Body of pancreas (tissue), 4 donors: Measurements from ENCODE around the gene ESRRG. TPM values are rescaled to one million over a fixed set of nuclear protein-coding genes. Genes with fewer than 3 reads are reported as not detected.

Experiments used
- ATAC-seq: fragments of 150-250 bp; one replicate; pipeline ENCODE4 v1.9.1; 2016
- DNase-seq, 4 donors: peaks; one replicate each; pipeline ENCODE4 v3.0.0-alpha.2; 2019
- H3K27ac ChIP-seq, 4 donors: fragments of 200-600 bp; sonication (generic); 1 replicate in 3 of 4; 2 replicates in 1 of 4; pipeline versions ENCODE4 v1.5.1 to v1.6.1; 2016 to 2019; ENCODE audit warnings: mild to moderate bottlenecking in 1 of 4, mixed read lengths in 1 of 4, moderate library complexity in 1 of 4
- H3K27me3 ChIP-seq, 2 donors: fragments of 200-600 bp; sonication (generic); one replicate each; pipeline ENCODE4 v1.6.0; 2016; ENCODE audit warnings: mild to moderate bottlenecking in 1 of 2
- H3K36me3 ChIP-seq, 2 donors: fragments of 200-600 bp; sonication (generic); replicated peaks in 1 of 2; 2 replicates each; pipeline ENCODE4 v1.5.1; 2016; ENCODE audit warnings: low read depth in 2 of 2; ENCODE audit not compliant: insufficient read depth in 1 of 2
- H3K4me1 ChIP-seq: fragments of 200-600 bp; sonication (generic); one replicate; pipeline ENCODE4 v1.6.0; 2016
- H3K4me3 ChIP-seq, 2 donors: fragments of 200-600 bp; sonication (generic); 1 replicate in 1 of 2; 2 replicates in 1 of 2; pipeline ENCODE4 v1.5.1; 2016 to 2019
- H3K9me3 ChIP-seq, 3 donors: fragments of 200-600 bp; sonication (generic); 1 replicate in 2 of 3; 2 replicates in 1 of 3; pipeline ENCODE4 v1.5.1; 2016
- POLR2A ChIP-seq, 3 donors: fragments of 450-650 bp; IDR thresholded peaks; one replicate each; pipeline ENCODE4 v1.6.1; 2016; ENCODE audit warnings: antibody characterized with exemption in 3 of 3, mild to moderate bottlenecking in 2 of 3
- WGBS, 2 donors: methylation state at CpG; one replicate each; pipeline ENCODE4 v1.1.5; 2017; 5-methylcytosine and 5-hydroxymethylcytosine counted together
- intact Hi-C: fragments of 100-400 bp; cut with DNase I; formaldehyde crosslinking; loops from one replicate; pipeline ENCODE4 v1.15.1; 2023
- total RNA-seq, 2 donors: library from RNA; depleted of rRNA; stranded (reverse); fragments of >200 nt; gene quantifications; one replicate each; pipeline ENCODE4 v1.1.0, GENCODE V29; 2016
- TF ChIP-seq, protein P1 (sequence below), 7 experiments: fragments of 450-650 bp in 4 of 7; fragments of 200-600 bp in 3 of 7; sonication (generic) in 3 of 7; IDR thresholded peaks; one replicate each; pipeline ENCODE4 v1.5.1; 2016 to 2019; ENCODE audit warnings: antibody characterized with exemption in 7 of 7

ESRRG gene
- total RNA-seq, 2 donors from 2014 or later: 13.5 to 18.7 TPM

DNA sequence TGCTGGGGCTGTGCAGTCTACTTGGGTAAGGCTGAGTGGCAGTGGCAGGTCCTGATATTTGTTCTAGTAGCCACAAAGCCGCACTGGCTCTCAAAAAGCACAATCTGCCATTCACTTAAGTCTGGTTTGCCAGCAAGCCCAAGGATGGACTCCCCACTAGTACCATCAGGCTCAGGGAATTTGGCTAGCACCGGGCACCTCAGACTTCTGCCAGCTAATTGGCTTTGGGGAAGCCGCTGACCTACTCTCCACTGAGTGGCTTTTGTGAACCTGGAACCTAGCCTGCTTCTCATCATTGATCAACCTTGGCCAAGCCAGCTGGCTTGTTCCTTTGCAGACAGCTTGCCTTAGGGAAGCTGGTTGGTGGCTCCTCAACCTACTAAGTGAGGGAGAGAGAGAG lies 83.1 kb downstream of the ESRRG start:
- WGBS, 2 donors: 78 to 88% methylated on average over 3 of the region's 3 CpGs
- no peaks in the 10 kb centered on the region for H3K9me3 ChIP-seq
- no peak overlapping the region for H3K4me3 ChIP-seq
- no peaks in the 10 kb centered on the region for H3K4me1 ChIP-seq
- ATAC-seq (no peak), DNase-seq (no peak)
- no peak overlapping the region for H3K27ac ChIP-seq
- H3K27me3 ChIP-seq: no peaks in the 10 kb centered on the region
- intact Hi-C loops: no loop called here
- TF ChIP-seq, protein P1, sequence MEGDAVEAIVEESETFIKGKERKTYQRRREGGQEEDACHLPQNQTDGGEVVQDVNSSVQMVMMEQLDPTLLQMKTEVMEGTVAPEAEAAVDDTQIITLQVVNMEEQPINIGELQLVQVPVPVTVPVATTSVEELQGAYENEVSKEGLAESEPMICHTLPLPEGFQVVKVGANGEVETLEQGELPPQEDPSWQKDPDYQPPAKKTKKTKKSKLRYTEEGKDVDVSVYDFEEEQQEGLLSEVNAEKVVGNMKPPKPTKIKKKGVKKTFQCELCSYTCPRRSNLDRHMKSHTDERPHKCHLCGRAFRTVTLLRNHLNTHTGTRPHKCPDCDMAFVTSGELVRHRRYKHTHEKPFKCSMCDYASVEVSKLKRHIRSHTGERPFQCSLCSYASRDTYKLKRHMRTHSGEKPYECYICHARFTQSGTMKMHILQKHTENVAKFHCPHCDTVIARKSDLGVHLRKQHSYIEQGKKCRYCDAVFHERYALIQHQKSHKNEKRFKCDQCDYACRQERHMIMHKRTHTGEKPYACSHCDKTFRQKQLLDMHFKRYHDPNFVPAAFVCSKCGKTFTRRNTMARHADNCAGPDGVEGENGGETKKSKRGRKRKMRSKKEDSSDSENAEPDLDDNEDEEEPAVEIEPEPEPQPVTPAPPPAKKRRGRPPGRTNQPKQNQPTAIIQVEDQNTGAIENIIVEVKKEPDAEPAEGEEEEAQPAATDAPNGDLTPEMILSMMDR (IDR thresholded peaks at IDR 0.05): no peak
- H3K36me3 ChIP-seq: no peaks in the 10 kb centered on the region

DNA sequence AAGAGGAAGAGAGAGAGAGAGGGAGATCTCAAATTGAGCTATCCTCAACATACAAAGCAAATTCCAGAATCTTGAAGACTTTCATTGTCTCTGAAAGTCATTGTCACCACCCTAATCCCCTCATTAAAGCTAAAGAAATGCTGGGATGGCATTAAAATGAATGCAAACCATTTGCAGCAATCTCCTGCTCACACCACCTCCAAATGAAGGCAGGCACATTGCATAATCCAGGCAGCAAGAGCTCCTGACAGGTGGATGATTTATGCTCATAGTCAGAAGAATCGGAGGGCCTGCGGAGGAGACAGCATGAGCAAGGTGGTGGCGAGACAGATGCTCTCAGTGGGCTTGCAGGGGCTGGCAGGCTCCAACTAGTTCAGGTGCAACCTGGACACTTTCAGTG lies 90.2 kb downstream of the ESRRG start:
- no peak for TF ChIP-seq POLR2A (IDR thresholded peaks at IDR 0.05)
- TF ChIP-seq, protein P1 (IDR thresholded peaks at IDR 0.05): no peak
- no peaks in the 10 kb centered on the region for H3K9me3 ChIP-seq
- WGBS, 2 donors: 18 to 33% methylated on average over 3 of the region's 3 CpGs
- H3K4me1 ChIP-seq: no peaks in the 10 kb centered on the region
- no peaks in the 10 kb centered on the region for H3K36me3 ChIP-seq
- DNase-seq (no peak), ATAC-seq (no peak)
- H3K27ac ChIP-seq: no peak overlapping the region
- no peaks in the 10 kb centered on the region for H3K27me3 ChIP-seq
- intact Hi-C loops: no loop called here
- no peak overlapping the region for H3K4me3 ChIP-seq

- ATAC-seq (no peak), DNase-seq (no peak)
- Histone ChIP-seq H3K36me3 (no peaks in the 10 kb centered on the region), H3K27ac (no peak overlapping the region), H3K27me3 (no peaks in the 10 kb centered on the region), H3K4me1 (no peaks in the 10 kb centered on the region), H3K9me3 (no peaks in the 10 kb centered on the region), H3K4me3 (no peak overlapping the region)
- intact Hi-C loops: no loop called here
- TF ChIP-seq, protein P1 (IDR thresholded peaks at IDR 0.05): no peak
- TF ChIP-seq POLR2A (IDR thresholded peaks at IDR 0.05): no peak
- WGBS, 2 donors: 71 to 81% methylated on average over 2 of the region's 2 CpGs
Measured at GRCh38 chr1:216630532-216630931, 92.7 kb downstream of the ESRRG start.

DNA sequence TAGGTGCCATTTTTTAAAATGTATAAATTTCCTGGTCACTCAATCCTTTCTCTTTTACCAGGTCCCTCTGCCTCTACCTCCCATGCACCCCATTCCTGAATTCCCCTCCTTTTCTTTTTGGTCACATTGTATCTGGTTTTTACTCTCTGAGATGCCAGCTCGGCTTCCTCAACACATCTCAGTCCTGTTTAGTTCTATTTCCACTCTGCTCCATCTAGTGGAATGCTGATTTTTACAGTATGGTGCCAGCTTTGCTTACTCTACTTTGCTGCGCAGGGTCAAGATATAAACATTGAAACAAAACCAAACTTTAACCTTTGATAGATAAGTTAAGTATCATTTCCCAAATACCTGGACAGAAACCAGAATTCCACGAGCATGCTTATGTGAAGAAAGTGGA lies 96.0 kb downstream of the ESRRG start:
- Histone ChIP-seq H3K4me1 (no peaks in the 10 kb centered on the region), H3K9me3 (no peaks in the 10 kb centered on the region), H3K4me3 (no peak overlapping the region), H3K27me3 (no peaks in the 10 kb centered on the region), H3K27ac (no peak overlapping the region), H3K36me3 (no peaks in the 10 kb centered on the region)
- 54% methylated on average over 3 of the region's 3 CpGs for WGBS, 2 donors
- intact Hi-C loops: no loop called here
- DNase-seq: no peak
- no peak for ATAC-seq
- no peak for TF ChIP-seq POLR2A (IDR thresholded peaks at IDR 0.05)
- TF ChIP-seq, protein P1 (IDR thresholded peaks at IDR 0.05): no peak

DNA sequence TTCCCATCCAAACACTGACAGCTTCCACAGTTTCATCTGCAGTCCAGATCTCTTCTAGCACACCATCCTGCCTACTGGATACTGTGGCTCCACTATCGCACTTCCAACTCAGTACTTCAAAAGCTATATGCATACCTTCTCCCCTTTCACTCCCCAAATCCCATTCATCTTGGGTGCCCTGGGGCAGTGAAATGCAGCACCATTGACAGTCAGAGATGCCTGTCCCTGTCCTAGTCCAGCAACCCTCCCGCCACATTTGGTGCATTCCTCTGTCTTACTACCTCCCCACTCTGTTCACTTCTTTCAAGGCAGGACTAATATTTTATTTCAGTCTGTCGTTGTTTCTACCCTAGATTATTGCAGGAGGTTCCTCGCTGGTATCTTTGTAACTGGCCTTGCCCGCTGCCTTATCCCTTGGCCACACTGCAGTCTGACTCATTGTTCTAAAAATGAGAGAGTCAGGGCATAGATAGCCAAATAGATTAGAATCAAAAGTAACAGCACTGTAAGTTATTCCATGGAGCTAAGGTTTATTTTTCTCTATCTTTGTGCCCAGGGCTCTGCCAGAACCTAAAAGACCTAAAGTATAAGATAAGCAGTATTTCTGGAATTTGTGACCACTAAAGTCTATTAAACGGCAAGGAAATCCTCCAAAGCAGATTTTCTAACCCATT lies 96.7 kb downstream of the ESRRG start:
- DNase-seq (no peak), ATAC-seq (no peak)
- intact Hi-C loops: no loop called here
- H3K27ac ChIP-seq: no peak overlapping the region
- 77 to 79% methylated on average over 6 of the region's 6 CpGs for WGBS, 2 donors
- H3K9me3 ChIP-seq: no peaks in the 10 kb centered on the region
- TF ChIP-seq POLR2A (IDR thresholded peaks at IDR 0.05): no peak
- TF ChIP-seq, protein P1 (IDR thresholded peaks at IDR 0.05): no peak
- H3K4me3 ChIP-seq: no peak overlapping the region
- H3K4me1 ChIP-seq: no peaks in the 10 kb centered on the region
- H3K36me3 ChIP-seq: no peaks in the 10 kb centered on the region
- no peaks in the 10 kb centered on the region for H3K27me3 ChIP-seq
